Measurements from ENCODE around the gene FIBCD1.

The FIBCD1 gene

DNA sequence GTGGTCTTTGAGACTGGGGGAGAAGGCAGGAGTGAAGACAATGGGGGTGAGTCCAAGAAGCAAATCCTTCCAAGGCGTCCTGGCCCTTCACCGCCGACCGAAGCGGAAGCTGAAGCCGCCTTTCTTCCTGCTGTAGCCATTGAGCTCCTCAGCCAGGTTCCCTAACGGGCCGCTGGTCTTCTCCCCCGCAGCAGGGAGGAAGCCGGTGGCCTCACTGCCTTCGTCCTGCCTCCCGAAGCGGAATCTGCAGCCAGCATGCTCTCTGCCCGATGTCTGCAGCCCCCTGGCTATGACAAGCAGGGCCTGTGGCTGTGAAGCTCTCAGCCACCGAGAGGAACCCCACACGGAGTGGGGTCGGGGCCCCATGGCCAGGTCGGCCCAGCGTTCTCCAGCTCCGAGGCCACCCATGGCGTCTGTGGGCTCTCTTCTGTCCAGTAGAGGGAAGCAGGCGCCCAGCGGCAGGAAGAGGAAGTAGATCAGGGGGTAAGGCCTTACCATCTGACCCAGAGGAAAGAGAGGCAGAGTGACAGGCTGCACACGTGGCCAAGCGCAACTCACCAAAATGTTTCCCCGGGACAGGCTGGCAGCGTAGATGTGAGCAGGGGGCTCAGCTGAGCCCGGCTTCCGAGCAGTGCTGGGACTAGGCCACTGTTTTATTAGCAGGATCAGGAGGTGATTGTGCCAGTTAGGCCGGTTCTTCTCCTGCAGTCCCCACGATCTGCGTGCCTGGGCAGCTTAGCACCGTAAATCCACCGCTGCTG lies 45.5 kb downstream of the FIBCD1 start:
- DNase-seq: no peak

DNA sequence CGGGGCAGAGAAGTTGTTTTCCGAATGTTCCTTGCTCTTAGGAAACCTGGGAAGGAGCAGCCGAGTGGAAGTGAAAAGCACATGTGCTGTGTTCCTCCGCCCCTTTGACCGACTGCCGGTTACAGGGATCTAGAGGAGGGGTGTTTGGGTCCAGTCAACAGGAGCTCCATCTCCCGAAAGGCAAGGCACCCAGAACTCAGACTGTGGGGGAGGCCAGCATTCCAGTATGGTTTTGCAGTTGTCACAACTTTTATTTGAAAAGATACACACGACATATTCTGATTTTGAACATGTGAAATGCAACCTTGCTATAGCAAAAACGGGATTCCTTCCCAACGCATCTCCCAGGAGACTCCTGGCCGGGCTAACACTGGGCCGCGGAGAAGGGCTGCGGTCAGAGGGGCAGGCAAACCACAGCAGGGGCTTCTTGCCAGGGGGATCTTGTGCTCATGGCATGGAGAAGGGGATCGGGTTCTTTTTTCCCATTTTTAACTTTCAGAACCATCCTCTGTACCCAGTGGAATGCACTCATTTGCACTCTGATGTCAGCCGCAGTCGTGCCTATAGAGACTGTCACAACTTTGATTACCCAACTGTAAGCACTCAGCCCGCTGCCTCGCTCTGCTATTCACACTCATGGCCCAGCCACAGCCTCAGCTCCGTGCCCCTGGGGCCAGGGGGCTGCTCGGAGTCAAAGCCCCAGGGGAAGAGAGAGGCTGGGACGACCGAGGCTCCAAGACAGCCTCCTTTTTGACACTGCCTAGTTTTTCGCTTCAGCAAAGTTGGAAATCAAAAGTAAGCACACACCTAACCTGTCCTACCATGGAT lies 46.4 kb downstream of the FIBCD1 start:
- DNase-seq: no peak

GRCh38 chr9:130891688-130892476 lies 47.2 kb downstream of the FIBCD1 start:
- no peak for DNase-seq

- no peak for DNase-seq
Measured at GRCh38 chr9:130890870-130891687, 48.0 kb downstream of the FIBCD1 start.

DNA sequence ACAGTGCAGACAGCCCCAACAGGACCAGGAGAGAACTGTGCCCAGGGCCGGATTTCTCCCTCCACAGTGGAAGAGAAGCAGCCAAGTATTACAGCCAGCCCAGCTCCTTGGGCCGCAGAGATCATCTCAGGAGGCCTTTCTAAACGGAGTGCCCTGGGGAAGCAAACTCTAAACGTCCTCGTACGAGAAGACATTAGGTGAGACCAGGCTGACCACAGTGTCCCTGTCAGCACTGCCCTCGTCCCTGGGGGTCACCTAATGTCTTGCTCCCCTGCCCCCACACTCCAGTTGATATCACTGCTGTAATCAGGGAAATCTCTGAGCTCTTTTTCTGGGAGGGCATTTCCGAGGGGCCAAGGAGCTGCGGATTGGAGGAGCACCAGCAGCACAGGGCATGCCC lies 48.9 kb downstream of the FIBCD1 start:
- DNase-seq: no peak

DNA sequence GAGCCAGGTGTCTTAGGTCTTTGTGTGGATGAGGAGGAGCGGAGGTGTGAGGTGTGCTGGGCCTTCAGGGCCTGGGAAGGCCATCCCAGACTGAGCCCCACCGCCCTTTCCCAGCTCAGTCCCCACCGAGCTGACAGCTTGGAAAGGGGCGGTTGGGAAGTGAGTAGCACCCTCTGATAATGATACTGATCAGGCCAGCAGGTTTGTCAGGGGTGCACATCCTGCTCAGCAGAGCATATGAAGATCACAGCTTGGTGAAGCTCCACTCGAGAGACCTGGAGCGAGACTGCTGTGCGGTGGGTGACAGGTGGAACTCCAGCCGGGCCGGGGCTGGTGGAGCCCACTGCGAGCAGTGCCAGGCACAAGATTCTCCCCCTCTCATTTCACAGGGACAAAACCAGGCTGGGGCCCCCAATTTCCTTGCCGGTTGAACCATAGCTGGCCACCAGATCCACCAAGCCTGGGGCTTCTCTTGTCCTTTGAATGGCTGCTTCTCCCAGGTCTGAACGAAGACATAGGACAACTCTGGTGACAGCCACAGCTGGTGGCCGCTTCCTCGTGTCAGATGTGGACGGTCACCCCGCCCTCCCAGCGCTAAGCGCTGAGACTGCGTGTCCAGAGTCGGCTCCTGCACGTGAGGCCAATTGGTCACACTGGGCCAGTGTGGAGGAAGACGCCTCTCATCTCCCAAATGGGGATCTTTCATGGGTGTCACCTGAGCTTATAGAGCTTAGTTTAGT lies 50.7 kb downstream of the FIBCD1 start:
- no peak for DNase-seq

DNA sequence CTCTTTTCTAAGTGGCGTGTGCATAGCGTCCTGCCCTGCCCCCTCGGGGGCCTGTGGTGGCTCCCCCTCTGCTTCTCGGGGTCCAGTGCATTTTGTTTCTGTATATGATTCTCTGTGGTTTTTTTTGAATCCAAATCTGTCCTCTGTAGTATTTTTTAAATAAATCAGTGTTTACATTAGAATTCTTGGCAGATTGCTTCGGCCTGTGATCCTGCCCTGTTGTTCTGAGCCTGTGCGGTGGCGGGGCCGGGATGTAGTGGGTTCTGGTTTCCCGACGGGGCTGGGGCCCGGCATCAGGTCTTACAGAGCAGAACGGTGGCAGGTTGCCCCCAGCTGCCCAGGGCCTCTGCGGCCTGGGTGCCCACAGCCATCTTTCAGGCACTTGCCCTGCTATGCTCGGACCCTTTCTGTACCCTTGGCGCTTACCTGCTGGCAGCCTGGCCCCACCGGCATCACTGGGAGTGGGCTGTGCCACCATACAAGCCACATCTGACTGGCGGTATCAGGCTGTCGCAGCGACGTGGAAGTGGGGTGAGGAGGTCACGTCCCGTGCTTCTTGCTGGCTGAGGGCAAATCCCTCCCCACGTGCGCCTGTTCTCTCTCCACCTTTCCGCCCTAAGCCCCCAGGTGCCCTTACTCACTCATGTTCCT lies 51.4 kb downstream of the FIBCD1 start:
- DNase-seq: no peak

DNA sequence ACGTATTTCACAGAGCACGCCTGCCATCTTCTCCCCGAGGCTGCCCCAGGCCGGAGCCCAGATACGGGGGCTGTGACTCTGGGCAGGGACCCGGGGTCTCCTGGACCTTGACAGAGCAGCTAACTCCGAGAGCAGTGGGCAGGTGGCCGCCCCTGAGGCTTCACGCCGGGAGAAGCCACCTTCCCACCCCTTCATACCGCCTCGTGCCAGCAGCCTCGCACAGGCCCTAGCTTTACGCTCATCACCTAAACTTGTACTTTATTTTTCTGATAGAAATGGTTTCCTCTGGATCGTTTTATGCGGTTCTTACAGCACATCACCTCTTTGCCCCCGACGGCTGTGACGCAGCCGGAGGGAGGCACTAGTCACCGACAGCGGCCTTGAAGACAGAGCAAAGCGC lies 52.1 kb downstream of the FIBCD1 start:
- no peak for DNase-seq

GRCh38 chr9:130885484-130886375 lies 53.3 kb downstream of the FIBCD1 start:
- no peak for DNase-seq

- no peak for DNase-seq
Measured at GRCh38 chr9:130884542-130885483, 54.2 kb downstream of the FIBCD1 start.

DNA sequence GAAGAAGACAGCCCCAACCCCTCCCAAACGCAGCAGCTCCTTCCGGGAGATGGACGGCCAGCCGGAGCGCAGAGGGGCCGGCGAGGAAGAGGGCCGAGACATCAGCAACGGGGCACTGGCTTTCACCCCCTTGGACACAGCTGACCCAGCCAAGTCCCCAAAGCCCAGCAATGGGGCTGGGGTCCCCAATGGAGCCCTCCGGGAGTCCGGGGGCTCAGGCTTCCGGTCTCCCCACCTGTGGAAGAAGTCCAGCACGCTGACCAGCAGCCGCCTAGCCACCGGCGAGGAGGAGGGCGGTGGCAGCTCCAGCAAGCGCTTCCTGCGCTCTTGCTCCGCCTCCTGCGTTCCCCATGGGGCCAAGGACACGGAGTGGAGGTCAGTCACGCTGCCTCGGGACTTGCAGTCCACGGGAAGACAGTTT lies 54.9 kb downstream of the FIBCD1 start:
- no peak for DNase-seq

- no peak for DNase-seq
Measured at GRCh38 chr9:130883479-130883878, 55.6 kb downstream of the FIBCD1 start.

GRCh38 chr9:130882696-130883225 lies 56.3 kb downstream of the FIBCD1 start:
- no peak for DNase-seq

DNA sequence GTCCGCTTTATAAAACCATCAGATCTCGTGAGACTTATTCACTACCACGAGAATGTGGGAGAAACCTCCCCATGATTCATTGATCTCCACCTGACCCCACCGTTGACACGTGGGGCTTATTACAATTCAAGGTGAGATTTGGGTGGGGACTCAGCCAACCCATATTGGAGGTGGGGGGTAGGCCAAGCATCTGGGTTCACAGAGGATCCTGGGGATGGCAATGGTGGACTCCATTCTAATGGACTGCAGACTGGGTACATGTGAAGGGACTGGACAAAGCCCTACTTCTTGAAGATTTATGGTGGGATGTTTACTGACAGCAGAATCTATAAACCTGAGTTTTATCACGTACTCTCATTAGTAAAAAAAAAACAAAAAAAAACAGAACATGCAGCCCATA lies 57.5 kb downstream of the FIBCD1 start:
- DNase-seq: no peak

GRCh38 chr9:130880599-130881220 lies 58.3 kb downstream of the FIBCD1 start:
- no peak for DNase-seq

DNA sequence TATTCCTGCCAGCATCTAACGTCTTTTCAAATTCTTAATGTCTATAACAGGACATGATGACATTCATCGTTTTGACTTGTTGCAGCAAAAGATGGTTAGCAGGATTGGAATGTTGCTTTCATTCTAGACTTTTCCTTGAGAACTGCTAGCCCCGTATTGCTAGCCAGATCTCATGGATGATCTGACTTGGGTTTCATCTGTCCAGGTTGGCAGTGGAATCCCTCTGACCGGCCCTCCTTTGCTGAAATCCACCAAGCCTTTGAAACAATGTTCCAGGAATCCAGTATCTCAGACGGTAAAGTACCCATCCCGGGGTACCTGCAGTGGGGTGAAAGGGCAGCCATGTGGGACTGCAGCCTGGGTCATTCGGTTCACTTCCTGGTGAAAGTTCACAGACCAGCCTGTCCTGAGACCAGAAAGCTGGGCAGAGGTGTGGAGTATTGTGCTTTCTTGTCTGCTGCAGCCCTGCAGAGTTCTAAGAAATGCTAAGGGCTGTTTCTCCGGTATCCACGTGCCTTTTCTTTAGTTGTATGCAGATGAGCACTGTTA lies 59.1 kb downstream of the FIBCD1 start:
- DNase-seq: no peak

- no peak for DNase-seq
Measured at GRCh38 chr9:130878295-130878694, 60.8 kb downstream of the FIBCD1 start.

DNA sequence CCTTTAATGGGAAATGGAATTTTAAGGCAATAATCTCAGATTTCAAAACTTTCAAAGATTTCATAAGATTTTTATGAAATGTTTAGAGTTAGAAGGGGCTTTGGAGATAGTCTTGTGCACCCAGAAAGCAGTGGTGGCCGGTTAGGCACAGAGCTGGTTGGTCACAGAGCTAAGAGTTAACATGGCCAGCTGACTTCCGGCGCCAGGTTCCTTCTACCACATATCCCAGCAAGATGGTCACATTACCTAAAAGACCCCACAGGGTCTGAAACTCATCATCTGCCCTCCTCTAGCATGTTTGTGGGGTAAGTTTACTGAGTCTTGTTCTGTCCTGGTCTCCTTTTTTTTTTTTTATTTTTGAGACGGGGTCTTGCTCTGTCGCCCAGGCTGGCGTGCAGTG lies 61.7 kb downstream of the FIBCD1 start:
- no peak for DNase-seq
